CD4-positive, alpha-beta T cell treated with Interferon alpha-2 for 1 hour (primary cell): Measurements from ENCODE around the gene PRKN.

Experiments
- DNase-seq, 2 donors: peaks; one replicate each; pipeline ENCODE4 v3.0.0-alpha.2; 2020 to 2022

The PRKN gene

DNA sequence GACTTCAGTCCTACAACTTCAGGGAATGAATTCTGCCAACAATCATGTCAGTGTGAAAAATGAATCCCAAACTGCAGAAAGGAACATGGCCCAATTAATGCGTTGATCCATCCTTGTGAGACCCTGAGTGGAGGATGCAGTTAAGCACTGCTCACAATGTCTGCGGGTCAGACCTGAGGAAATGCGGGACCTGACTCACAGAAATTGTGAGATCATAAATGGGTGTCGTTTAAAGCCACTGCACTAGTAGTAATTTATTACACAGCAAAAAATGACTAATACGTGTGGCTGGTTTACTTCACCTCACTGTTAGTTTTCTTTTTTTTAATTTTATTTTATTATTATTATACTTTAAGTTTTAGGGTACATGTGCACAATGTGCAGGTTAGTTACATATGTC, 505.0 kb downstream of the PRKN start:
- no peak for DNase-seq

DNA sequence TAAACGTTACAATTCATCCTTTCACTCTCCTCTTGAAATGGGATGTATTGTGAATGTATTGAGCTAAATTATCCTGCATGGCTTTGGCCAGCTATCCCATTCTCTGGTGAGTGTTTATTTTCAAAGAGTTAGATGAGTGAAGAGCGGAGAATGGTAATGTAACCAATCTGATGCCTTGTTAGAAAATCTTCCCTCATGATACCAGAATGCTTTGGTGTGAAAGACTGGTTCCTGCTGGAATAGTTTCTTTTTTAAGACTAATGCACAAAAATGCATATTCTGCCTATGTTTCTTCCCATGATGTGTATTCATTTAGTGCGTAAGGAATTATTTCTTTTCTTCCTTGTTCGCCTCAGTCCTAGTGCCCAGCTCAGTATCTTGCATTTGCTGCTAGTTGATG, 506.7 kb downstream of the PRKN start:
- DNase-seq: no peak

DNA sequence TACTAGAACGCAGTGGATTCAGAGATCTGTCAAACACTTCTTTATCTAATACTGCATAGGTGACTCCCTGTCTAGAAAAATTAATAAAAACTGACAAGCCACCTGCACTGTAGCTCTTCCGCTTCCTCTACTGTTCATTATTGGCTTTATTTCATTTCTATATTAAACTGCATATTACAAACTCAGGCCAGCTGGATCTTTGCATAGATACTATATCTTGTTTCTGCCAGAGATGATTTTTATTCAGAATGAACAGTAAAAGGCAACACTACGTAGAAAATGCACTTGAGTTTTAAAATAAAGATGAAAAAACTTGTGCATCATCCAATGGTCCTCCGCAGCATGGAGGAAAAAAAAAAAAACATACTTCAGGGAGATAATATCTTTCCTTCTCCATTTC, 508.3 kb downstream of the PRKN start:
- DNase-seq: no peak

DNA sequence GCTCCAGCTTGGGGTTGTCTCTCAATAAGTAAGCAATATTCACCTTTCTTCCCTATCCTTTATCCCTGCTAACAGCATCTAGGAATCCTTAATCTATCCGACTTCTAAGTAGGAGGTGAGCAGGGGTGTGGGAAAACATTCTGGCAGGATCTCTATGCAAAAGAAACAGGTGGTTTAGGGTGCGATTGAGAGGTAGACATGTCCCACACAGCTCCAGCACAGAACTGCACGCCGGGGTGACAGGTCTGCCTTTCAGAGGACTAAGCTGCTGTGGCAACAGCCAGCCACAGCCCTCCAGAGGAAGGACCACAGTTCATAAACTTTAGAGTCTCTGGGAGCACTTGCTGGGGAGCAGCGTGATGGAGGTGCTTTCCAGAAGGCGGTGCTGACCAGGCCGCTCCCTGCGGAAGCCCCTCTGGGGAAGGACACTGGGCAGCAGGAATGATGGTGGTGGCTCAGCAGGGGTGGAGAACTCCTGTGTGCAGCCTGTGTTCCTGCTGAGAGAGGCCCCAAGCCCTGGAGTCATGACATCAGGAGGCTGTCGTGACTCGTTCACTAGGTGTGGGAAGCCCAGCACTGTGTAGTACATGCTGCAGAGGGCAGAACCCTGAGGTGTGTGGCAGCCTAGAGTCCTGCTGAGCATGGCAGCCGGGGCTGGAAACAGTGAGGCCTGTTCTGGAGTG, 509.6 kb downstream of the PRKN start:
- DNase-seq: no peak

DNA sequence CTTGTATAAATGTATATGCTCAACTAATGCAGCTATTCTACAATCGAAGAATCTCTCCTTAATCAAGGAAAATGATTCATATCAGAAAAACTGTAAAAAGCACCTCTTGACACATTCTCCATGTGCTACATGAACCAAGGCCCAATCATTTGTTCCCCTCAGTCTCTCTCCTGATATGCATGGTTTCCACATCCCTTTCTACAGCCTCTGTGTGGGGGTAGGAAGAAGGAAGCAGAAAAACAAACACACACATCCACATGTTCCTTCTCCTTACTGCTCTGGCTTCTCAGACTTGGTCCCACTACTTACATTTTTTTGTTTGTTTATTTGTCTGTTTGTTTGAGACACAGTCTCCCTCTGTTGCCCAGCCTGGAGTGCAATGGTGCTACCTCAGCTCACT, 510.5 kb downstream of the PRKN start:
- no peak for DNase-seq

DNA sequence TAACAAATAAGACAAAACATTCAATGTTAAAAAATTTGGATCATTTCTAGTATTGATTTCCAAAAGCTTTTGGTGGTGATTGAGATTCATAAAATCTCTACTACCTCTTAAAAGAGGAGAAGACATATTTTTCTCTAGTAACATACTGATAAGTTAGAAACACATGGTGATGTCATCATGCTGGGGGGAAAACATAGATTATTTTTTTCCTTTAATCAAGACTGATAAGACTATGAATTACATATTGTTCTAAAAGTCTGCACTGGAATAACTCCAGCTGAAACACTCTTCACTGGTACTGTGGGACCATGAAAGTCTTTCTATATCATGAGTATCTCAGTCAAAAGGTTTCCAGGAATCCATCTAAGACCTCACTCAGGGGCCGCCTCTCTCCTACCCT, 515.8 kb downstream of the PRKN start:
- DNase-seq: no peak

DNA sequence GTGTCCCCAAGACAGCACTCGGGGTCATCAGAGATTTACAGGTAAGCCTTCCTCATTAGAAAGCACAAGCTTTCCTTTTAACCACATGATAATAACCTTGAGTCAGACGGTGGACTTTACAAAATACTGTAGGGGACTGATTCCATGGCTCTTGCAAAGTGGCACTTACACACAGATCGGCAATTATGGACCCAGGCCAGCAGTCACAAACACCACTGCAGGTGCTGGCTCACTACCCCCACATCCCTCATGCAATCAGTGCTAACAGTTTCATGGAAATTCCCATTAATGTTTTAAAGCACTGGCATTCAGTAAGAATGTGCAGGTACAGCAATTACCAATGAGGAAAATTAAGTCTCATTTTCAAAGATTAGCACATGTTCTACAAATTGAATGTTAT, 516.5 kb downstream of the PRKN start:
- no peak for DNase-seq

DNA sequence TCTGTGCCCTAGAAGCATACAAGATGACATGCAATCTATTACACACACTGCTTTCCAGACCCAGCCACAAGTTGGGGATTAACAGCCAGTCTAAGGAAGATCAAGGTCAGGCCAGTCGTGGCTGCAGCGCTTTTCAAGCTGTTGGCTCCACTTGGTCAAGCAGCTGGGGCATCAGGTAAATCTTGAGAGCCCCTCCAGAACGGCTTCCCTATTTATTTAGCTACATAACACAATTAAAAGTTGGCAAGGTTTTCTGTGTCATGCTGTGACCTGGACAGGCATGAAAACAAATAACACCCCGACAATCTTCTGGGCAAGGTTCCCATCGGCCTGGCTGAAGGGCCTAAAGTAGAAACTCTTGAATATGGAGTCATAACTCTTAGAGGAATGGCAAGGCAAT, 524.3 kb downstream of the PRKN start:
- DNase-seq: no peak

DNA sequence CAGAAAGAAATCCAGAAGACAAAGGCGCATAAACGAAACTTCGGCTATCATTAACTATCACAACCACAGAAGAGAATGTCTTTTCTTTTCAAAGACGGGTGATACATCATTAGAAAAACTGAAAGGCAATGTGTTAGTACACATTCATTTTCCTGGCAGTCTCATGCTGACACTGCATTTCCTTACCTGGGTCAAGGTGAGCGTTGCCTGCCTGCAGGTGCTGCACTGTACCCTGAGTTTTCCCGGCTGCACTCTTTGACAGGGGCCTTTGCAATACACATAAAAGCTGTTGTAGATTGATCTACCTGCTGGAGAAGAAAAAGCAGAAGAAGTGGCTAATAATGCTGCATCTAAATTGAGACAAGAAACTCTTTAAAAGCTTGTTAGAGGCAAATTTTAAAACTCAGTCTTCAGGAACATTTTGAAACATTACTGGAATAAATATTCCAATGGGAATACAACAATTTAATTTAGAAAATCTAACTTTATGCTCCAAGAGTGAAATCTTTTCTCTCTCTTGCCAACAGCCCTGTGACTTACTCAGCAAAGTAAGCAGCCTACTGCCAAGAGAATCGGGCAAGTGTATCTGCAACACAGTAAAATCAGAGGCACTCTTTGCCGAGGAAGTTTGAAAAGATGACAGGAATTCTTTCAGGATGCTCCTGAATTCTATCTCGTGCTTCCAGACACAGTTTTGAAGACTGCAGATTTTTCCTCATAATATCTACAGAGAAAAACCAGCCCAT, 526.4 kb downstream of the PRKN start:
- no peak for DNase-seq

DNA sequence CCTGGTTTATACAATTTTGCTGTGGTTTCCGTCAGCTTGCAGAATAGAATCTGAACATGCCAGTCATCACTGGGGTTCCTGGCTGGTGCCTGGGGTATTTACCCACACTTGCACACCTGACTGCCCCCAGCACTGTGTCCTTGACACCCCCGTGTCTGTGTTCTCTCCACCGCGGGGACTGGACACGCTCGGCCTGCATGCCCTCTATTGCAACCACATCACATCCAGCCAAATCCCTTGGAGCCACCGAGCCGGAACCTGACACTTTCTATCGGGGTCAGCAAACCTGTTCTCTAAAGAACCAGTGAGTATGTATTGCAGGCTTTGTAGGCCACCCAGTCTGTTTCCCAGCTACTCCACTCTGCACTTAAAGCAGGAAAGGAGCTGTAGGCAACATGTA, 527.5 kb downstream of the PRKN start:
- no peak for DNase-seq

DNA sequence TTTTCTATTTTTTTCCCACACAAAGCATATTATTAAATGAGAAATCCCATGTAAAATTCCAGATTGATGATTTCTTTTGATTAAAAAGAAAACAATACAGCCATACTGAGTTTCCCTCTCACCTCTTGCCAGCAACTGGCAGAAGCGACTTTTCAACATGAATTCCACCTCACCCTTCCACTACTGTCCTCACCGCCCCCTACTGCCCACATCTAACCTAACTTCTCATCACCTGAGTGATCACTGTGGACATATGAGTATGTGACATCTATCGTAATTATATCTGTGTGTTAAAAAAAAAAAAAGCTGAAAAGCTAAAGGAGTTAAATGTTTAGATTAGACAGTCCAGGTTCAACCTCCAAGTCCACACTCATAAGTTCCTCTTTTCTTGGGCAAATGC, 528.6 kb downstream of the PRKN start:
- DNase-seq: no peak

DNA sequence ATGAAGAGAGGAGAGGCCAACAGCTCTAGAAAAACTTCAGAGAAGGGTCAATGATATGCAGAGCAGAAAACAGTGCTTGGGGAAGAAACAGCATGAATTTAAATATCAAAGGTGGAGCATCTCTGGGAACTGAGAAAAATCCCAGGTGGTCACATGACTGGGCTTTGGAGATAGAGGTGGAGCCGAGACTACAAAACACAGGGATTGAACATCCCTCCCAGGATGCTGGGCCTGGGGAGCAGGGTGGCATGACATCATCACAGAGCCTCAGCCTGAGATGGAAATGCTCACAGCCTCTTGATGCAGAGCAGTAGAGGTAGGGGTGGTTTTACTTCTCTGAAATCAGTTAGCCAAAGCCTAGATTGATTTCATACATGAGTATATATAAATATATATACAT, 529.5 kb downstream of the PRKN start:
- no peak for DNase-seq

DNA sequence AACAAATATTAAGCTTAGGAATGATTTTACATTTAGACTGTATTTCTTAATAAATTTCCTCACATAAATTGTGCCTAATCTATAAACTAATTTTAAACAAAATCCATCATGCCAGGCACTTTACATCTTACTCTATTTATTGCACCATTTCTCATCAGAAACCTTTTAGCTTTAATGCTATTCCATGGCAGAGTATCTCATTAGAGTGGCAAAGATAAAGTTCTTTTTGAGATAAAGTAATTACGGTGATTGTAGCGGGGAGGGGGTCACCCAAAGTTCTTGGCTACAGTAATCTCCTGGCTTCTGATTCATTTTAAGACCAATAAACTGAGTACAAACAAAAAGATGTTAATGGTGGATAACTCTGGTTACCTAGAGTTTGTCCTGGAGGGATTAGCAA, 532.1 kb downstream of the PRKN start:
- no peak for DNase-seq

DNA sequence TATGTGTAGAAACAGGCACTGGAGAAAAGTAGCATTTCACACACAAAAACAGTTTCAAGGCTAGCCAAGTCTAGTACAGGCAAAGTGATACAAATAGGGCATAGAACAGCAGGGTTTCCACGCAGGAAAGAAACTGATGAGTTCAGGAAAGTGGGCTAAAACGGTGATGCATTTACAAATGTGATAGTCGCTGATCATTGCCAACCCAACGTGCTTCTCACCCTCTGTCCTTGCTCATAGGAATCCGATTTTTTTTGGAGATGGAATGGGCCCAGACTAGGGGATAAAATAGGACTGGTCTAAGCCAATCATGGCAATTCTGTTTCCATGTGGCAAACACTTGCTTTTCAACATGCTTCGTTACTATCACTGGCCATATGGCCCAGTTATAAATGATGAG, 536.6 kb downstream of the PRKN start:
- DNase-seq: no peak

DNA sequence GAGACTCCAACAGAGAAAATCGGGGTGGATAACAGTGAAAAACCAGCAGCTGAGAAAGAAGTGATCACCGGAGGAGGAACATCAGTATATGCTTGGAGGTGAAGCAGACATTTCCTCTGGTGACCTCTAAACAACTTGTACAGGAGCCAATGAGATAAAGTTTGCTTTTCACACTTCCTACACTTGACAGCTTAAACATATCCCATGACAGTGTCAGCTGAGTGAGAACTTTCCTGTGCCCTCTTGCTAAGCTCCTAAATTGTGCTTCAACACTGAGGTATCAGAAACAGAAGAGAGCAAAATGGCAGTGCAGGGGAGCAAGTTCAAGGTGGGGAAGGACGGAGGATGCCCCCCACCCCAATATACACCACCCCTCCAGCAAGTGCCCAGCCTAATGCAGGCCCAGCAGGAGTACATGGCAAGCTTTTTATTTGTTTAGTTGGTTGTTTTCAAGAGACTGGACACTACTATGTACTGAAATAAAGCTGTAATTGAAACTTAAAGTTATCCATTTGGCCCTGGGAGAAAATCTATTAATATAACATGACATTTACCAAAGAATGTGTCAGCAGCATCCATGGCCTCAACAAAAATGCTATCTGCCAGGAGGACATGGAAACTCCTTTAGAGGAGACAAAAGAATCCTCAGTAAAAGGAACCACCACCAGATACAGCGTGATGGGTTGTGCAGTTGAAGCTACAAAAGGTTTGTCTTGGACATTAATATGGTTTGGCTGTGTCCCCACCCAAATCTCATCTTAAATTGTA, 540.2 kb downstream of the PRKN start:
- no peak for DNase-seq

DNA sequence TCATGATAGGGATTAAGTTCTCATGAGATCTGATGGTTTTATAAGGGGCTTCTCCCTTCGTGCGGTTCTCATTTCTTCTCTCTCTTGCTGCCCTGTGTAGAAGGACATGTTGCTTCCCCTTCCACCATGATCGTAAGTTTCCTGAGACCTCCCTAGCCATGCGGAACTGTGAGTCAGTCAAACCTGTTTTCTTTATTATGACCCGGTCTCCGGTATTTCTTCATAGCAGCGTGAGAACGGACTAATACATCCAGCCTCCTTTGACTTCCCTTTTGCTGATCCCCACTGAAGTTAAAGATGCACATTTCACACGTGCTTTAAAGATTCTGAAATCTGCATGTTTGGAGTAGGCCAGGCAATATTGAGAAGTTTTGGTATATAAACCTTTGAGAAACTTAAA, 543.1 kb downstream of the PRKN start:
- peak; percentile 11 to 29 for DNase-seq

DNA sequence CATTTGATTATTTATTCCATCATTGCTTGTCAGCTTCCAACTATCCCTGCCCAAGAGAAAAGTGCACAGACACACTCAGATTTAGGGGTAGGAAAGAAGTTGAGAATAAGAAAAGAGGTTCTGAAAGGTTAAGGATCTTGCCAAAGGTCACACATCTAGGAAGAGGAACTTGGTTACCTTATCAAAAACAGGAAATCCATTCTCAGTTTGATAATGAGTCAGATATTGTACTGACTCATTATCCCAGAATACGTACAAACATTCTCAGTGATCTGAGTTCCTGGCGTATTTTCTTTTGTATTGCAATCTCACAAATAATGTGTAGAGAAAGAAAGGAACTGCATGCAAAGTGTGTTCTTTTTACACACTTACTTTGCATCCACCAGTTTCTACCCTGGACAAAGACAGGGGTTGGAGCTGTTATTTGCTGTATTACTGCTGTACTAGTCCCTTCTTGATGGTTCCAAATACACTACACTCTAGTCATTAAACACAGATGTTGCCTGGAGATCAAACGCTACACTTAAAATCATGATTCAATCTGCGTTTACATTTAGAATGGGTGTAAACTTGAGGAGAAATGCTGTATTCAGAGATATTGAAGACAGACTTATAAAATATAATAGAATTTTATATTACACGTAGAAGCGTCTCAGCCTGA, 545.7 kb downstream of the PRKN start:
- peak in 1 of 2 donors; percentile 4 for DNase-seq

DNA sequence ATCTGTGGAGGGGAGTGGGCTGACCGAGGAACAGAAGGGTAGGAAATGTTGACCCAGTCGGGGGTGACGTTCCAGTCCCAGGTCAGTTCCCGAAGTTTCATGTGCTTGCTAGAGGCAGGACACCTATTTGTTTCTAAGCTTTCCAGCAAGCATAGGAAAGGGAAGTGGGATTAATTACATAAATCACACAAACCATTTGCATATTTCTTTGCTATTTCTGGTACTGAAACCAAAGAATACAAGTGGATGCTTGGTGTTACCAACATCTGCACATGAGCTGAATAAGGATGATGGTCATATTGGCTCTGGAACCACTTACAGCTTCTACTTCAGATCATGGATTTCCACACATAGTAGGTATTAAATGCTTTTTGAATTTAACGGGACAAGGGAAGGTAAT, 546.5 kb downstream of the PRKN start:
- no peak for DNase-seq

DNA sequence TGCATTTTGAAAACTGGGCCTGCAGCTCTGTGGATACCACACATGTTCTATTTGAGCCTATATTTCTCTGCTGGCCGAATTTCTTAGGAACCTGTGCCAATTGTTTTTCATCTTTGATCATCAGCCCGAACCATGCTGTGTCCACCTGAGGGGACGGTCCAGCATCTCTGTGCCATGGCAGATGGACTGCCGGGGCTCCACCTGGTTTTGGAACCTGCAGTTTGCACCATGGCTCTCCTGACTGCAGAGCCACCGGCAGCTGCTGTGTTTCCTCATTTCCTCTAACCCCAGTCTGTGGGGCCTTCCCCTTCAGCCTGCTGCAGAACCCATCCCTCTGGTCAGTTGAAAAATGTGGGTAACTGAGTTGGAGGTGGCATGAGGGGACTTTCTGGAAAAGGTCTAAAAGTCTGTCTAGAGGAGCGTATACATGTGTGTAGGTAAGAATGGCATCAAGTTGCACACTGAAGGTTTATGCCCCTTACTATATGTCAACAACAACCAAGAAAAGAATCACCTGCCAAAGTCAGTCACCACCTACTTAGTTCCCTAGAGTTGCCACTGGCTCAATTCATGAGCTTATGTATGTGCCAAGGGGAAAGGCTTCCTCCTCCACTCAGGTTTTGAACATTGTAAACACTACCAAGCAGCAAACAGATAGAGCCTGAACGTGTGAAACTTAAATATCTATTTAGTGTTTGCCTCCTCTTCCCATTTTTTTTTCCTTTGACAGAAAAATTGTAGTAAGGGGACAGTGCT, 548.2 kb downstream of the PRKN start:
- no peak for DNase-seq

DNA sequence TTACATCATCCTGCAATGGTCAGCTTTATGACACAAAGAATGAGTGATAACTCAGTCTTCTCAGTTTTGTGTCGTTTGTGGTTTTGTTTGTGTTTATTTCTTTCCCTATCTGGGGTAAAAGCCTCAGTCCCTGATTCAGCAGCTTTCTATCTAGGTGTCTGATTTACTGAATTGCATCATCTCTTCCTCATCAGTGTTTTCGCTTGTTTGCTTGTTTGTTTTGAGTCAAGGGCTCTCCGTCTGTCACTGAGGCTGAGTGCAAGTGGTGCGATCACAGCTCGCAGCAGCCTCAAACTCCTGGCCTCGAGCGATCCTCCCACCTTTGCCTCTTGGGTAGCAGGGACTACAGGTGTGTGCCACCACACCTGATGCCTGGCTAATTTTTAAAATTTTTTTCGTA, 548.9 kb downstream of the PRKN start:
- DNase-seq: no peak

DNA sequence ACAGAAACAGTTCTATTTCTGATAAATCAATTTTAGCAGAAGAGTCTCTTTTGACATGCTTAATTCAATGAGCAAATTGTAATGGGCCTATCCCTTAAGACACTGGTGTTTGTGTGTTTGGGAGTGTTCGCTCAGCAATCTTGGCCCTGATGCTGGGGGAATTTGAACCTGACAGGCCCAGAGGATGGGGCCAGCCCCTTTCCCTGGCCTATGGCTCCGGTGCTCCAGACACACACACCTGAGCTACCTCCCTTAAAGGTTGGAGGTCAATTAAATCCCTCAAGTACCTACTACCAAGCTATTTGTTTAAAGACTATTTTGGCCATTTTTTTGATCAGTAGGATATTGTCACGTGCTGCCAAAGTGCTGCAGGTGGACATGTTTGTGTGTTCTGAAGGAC, 549.3 kb downstream of the PRKN start:
- no peak for DNase-seq

DNA sequence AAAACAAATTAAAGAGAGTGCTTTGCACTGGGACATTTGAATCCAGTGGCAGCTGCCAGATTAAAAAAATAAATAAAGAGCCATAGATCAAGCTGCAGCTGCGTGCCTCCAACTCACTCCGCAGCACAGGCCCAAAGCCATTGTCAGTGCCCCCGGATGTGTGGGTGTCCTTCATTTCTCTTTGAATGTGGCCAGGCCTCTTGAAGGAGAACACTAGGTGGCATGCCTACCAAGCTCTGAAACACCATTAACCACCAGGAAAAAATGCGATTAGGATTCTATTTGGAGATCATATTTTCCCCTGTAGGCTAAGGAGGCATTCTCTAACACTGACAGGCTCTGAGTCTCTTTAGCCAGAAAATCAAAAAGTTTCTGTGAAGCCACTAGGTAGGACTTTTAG, 549.8 kb downstream of the PRKN start:
- no peak for DNase-seq

DNA sequence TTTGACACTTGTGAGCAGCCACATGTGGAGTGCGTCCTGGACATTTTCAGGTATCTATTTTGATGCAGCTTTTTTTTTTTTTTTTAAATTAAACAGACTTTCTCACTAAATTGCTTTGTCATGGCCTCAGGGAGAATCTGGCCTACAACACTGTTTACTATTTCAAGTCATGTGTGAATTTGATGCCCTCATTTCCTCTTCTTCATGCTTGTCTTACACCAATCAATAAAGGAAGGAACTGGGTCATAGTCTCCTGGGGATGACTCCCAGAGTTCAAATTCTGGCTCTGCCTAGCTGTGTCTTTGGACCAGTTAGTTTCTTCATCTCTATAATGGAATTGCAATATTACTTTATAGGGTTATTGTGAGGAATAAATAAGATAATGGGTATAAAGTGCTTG, 554.1 kb downstream of the PRKN start:
- DNase-seq: no peak
